A549 (cell line): ENCODE measurements around the gene NFIA.

ENCODE experiments used
- BHLHE40 ChIP-seq: IDR thresholded peaks from 2 replicates; pipeline ENCODE4 v1.6.1; 2012; ENCODE audit warnings: low read depth, low read length, inconsistent platforms
- CEBPB ChIP-seq, 2 experiments: fragments of >200 bp in 1 of 2; sonication (Bioruptor Twin) in 1 of 2; formaldehyde crosslinking in 1 of 2; IDR thresholded peaks; 2 replicates each; pipeline ENCODE4 v1.6.1; 2012 to 2016
- CHD2 ChIP-seq: fragments of 150-350 bp; IDR thresholded peaks from 2 replicates; pipeline ENCODE4 v1.6.1; 2014; ENCODE audit warnings: low read length; ENCODE audit not compliant: partially characterized antibody
- EP300 ChIP-seq, 2 experiments: fragments of >200 bp; sonication (Bioruptor Twin); formaldehyde crosslinking; IDR thresholded peaks; 2 replicates in 1 of 2; 3 replicates in 1 of 2; pipeline ENCODE4 v1.6.1; 2016 to 2017
- JUN ChIP-seq, 2 experiments: fragments of >200 bp; sonication (Bioruptor Twin); formaldehyde crosslinking; IDR thresholded peaks; 2 replicates in 1 of 2; 3 replicates in 1 of 2; pipeline ENCODE4 v1.6.1; 2016 to 2017
- POLR2A ChIP-seq: IDR thresholded peaks from 2 replicates; pipeline ENCODE4 v1.6.1; 2012; ENCODE audit warnings: mild to moderate bottlenecking, low read length
- TF ChIP-seq, protein P1 (sequence below): IDR thresholded peaks from 2 replicates; pipeline ENCODE4 v1.6.1; 2012
- TF ChIP-seq, protein P2 (sequence below): fragments of >200 bp; sonication (Bioruptor Twin); formaldehyde crosslinking; IDR thresholded peaks from 3 replicates; pipeline ENCODE4 v1.5.1; 2016
- TF ChIP-seq, protein P3 (sequence below): fragments of 450-650 bp; IDR thresholded peaks from 2 replicates; pipeline ENCODE4 v1.6.1; 2014; ENCODE audit warnings: antibody characterized with exemption

DNA sequence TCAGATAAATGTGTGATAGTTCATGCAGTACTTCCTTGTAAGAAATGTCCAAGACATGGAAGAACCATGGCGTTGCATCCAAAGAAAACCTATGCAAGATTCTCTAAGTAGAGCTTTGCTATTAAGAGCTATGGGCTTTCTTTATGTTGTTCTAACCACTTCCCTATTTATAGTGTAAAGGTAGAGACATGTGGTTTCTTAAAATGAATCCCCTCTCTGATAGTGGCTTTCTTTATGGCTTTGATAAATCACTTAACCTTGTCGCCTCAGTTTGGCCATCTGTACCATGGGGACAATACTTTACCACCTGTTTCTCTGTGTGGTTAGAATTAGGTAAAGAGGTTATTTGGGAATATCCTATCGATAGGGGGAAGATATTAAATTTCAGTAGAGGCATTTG lies 305.5 kb downstream of the NFIA start:
- no peak for TF ChIP-seq BHLHE40
- no peak for TF ChIP-seq CEBPB (IDR thresholded peaks at IDR 0.05)
- TF ChIP-seq, protein P1, sequence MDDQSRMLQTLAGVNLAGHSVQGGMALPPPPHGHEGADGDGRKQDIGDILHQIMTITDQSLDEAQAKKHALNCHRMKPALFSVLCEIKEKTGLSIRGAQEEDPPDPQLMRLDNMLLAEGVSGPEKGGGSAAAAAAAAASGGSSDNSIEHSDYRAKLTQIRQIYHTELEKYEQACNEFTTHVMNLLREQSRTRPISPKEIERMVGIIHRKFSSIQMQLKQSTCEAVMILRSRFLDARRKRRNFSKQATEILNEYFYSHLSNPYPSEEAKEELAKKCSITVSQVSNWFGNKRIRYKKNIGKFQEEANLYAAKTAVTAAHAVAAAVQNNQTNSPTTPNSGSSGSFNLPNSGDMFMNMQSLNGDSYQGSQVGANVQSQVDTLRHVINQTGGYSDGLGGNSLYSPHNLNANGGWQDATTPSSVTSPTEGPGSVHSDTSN: no peak
- TF ChIP-seq POLR2A: no peak
- TF ChIP-seq, protein P2, sequence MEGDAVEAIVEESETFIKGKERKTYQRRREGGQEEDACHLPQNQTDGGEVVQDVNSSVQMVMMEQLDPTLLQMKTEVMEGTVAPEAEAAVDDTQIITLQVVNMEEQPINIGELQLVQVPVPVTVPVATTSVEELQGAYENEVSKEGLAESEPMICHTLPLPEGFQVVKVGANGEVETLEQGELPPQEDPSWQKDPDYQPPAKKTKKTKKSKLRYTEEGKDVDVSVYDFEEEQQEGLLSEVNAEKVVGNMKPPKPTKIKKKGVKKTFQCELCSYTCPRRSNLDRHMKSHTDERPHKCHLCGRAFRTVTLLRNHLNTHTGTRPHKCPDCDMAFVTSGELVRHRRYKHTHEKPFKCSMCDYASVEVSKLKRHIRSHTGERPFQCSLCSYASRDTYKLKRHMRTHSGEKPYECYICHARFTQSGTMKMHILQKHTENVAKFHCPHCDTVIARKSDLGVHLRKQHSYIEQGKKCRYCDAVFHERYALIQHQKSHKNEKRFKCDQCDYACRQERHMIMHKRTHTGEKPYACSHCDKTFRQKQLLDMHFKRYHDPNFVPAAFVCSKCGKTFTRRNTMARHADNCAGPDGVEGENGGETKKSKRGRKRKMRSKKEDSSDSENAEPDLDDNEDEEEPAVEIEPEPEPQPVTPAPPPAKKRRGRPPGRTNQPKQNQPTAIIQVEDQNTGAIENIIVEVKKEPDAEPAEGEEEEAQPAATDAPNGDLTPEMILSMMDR: no peak
- no peak for TF ChIP-seq CHD2
- TF ChIP-seq JUN (IDR thresholded peaks at IDR 0.05): no peak
- TF ChIP-seq, protein P3, sequence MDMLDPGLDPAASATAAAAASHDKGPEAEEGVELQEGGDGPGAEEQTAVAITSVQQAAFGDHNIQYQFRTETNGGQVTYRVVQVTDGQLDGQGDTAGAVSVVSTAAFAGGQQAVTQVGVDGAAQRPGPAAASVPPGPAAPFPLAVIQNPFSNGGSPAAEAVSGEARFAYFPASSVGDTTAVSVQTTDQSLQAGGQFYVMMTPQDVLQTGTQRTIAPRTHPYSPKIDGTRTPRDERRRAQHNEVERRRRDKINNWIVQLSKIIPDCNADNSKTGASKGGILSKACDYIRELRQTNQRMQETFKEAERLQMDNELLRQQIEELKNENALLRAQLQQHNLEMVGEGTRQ: no peak
- no peak for TF ChIP-seq EP300 (IDR thresholded peaks at IDR 0.05)
